Measurements from ENCODE around the gene RAP1GAP. TPM values are rescaled to one million over a fixed set of nuclear protein-coding genes. Genes with fewer than 3 reads are reported as not detected.

Gene RAP1GAP
- total RNA-seq, 2 experiments from 2014 or later, result 0.12 to 0.29 TPM

GRCh38 chr1:21550866-21551475 lies 118.2 kb downstream of the RAP1GAP start:
- H3K27ac Mint-ChIP-seq, result no peak overlapping the region
- peaks cover 30% of the 10 kb centered on the region for H3K27me3 Mint-ChIP-seq
- no peaks in the 10 kb centered on the region for H3K9me3 Mint-ChIP-seq (ENCODE audit: low read depth)
- H3K4me1 Mint-ChIP-seq, result peaks cover 4% of the 10 kb centered on the region
- CTCF ChIA-PET, result no interaction called here
- H3K4me3 Mint-ChIP-seq, result no peak overlapping the region
- no peaks in the 10 kb centered on the region for H3K36me3 Mint-ChIP-seq
- no peak for ATAC-seq
- DNase-seq, result no peak

DNA sequence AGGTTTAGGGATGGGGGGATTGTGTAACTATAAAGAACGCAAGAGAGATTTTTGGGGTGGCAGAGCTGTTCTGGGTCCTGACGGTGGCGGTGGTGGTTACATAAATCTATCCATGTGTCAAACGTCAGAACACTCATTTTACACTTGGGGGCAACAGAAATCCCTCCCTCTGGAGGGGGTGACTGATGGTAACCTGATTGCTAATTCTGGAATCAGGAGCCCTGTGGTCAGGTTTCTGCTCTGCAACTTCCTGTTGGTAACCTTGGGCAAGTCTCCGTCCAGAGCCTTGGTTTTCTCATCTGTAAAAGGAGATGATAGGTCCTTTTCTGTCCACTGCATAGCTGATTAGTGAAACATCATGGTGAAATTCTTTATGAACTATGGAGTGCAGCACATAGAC lies 119.1 kb downstream of the RAP1GAP start:
- no peak overlapping the region for H3K27ac Mint-ChIP-seq
- DNase-seq (no peak), ATAC-seq (no peak)
- no peaks in the 10 kb centered on the region for H3K9me3 Mint-ChIP-seq (ENCODE audit: low read depth)
- peaks cover 4% of the 10 kb centered on the region for H3K4me1 Mint-ChIP-seq
- peaks cover 28% of the 10 kb centered on the region for H3K27me3 Mint-ChIP-seq
- H3K4me3 Mint-ChIP-seq, result no peak overlapping the region
- no peaks in the 10 kb centered on the region for H3K36me3 Mint-ChIP-seq
- CTCF ChIA-PET, result no interaction called here

GRCh38 chr1:21547876-21548275 lies 121.3 kb downstream of the RAP1GAP start:
- H3K27ac Mint-ChIP-seq, result no peak overlapping the region
- H3K4me1 Mint-ChIP-seq, result peaks cover 4% of the 10 kb centered on the region
- DNase-seq (no peak), ATAC-seq (no peak)
- H3K4me3 Mint-ChIP-seq, result no peak overlapping the region
- H3K9me3 Mint-ChIP-seq (ENCODE audit: low read depth), result no peaks in the 10 kb centered on the region
- no peaks in the 10 kb centered on the region for H3K36me3 Mint-ChIP-seq
- H3K27me3 Mint-ChIP-seq, result peaks cover 15% of the 10 kb centered on the region
- CTCF ChIA-PET, result no interaction called here

Other genes starting within 250 kb of the RAP1GAP start
- 1 to 10 TPM; 4.8 to 7.7 TPM for gene NBPF3, start 229.2 kb downstream of the RAP1GAP start, total RNA-seq
- gene ALPL, start 159.9 kb downstream of the RAP1GAP start, total RNA-seq, result not detected
- 10 to 100 TPM; 83.9 to 96.8 TPM for gene USP48, start 113.8 kb upstream of the RAP1GAP start, total RNA-seq
- not detected for gene LDLRAD2, start 142.9 kb upstream of the RAP1GAP start, total RNA-seq